ENCODE results near the gene KIF5C.

KIF5C gene

GRCh38 chr2:148887350-148888002 is 12.4 kb downstream of the KIF5C start:
- DNase-seq (ENCODE audit: extremely low read depth in 1 of 2, low read depth in 1 of 2), result no peak

- no peak for DNase-seq (ENCODE audit: extremely low read depth in 1 of 2, low read depth in 1 of 2)
Measured at GRCh38 chr2:148888003-148888501, 13.0 kb downstream of the KIF5C start.

DNA sequence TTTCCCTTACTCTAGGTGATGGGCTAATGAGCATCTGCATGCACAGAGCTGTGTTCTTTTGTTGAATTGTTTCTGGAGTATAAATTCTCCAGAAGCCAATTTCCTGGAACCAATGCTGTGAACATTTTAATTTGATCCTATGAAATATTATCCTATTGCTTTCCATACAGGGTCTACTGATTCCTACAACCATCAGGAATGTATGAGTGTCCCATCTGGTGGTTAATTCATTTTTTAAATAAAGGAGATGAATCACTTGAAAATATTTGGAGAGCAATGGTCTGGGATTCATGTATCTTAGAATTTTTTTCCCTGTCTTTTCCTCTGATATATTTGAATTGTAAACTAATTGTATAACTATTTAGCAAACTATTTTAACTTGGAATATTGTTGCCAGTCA is 14.0 kb downstream of the KIF5C start:
- no peak for DNase-seq (ENCODE audit: extremely low read depth in 1 of 2, low read depth in 1 of 2)

DNA sequence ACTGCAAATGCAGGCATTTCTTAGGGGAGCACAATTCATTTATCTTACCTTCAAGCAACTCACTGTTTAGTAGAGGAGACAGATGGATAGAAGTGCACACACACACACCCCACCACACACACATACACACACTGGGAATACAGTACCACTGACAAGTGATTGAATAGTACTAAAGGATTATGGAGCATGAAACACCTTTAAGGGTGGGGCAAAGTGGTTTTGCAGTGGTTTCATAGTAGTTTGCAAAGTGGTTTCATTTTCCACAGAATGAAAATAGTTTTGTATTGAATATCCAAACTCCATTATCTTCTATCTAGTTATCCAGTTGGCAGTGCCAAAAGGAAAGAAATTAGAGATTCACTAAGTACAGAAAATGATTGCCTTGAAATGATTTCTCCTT is 18.9 kb downstream of the KIF5C start:
- no peak for DNase-seq (ENCODE audit: extremely low read depth in 1 of 2, low read depth in 1 of 2)

- no peak for DNase-seq (ENCODE audit: extremely low read depth in 1 of 2, low read depth in 1 of 2)
Measured at GRCh38 chr2:148896136-148896535, 21.1 kb downstream of the KIF5C start.

DNA sequence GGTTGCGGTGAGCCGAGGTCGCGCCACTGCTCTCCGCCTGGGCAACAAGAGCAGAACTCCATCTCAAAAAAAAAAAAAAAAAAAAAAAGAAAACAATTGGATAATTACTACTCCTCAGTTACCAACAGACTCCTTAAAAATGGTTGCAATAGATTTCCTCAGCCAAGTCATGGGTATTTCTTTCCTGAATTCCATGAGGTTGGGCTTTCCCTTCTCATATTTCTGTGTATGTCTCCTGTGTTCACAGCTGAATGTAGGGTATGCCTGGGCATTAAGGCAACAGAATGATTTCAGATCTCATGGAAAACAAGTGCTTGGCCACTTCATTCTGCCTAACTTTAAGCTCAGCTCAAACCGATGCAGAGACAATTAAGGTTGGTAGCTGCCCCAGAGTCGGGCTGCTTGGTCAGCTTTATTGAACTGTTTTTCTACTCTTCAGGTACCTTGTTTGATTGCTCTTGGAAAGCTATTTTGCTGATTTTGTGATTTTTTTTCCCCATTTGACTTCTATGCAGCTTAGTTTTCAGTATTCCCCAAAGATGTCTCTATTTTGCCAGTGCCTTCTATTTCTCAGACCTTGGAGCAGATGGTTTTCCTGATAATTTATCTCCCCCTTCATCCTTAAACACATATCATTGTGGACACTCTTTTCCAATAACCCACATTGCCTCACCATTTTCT is 24.8 kb downstream of the KIF5C start:
- DNase-seq (ENCODE audit: extremely low read depth in 1 of 2, low read depth in 1 of 2), result no peak

DNA sequence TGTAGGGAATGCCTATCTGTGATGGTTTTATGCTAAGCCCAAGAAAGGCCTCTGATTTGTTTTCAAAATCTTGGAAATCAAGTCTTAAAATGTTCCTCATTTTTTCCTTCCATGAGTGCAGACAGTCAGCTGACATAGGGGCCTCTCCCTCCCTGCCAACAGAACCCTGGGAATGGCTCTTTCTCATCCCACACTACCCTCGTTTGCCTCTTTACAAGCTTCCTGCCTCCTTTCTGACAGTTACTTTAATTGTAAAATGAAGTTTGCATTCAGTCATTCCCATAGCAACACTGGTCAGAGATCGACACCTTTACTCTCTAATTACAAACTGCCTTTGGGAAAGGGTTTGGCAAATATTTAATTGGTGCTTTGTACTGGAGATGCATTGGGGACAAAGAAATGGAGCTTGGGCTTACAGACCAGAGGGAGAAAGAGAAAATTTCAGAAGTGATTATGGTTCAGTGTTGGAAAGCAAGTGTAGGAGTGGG is 25.4 kb downstream of the KIF5C start:
- DNase-seq (ENCODE audit: extremely low read depth in 1 of 2, low read depth in 1 of 2), result no peak

DNA sequence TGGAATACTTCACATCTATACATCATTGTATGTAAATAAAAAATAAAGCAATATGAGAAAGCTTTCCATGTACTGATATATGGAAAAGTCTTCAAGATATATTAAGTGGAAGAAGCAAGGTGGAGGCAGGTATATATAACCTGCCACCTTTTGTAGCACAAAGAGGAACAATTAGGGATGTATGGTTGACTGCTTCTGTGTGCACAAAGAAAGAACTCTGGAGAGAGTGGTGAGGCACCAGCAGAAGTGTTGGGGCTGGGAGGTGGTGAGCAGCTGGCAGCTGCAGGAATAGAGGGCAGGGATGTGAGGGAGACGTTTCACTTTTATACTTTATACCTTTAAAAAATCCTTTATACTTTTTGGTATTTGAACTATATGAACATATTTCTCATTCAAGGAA is 26.1 kb downstream of the KIF5C start:
- DNase-seq (ENCODE audit: extremely low read depth in 1 of 2, low read depth in 1 of 2), result no peak

GRCh38 chr2:148902798-148903197 is 27.8 kb downstream of the KIF5C start:
- DNase-seq (ENCODE audit: extremely low read depth in 1 of 2, low read depth in 1 of 2), result no peak

DNA sequence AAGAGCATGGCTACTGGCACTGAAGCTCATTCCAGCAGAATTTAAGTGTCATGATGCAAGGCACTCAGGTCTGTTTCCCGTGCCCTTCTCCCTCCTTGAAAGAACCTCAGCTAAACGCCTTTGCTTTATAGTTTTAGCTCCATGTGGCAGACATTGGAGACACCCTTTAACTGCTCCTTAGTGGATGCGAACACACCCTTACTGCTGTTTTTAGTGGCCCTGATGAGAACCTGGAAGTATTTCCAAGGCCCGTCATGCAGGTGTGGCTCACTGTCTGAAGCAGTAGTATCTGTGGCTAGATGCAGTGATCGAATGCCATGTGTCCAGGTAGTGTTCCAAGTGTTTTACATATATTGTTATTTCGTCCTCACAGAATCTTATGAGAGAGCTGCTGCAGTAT is 28.3 kb downstream of the KIF5C start:
- no peak for DNase-seq (ENCODE audit: extremely low read depth in 1 of 2, low read depth in 1 of 2)

GRCh38 chr2:148903979-148904378 is 29.0 kb downstream of the KIF5C start:
- DNase-seq (ENCODE audit: extremely low read depth in 1 of 2, low read depth in 1 of 2), result no peak

DNA sequence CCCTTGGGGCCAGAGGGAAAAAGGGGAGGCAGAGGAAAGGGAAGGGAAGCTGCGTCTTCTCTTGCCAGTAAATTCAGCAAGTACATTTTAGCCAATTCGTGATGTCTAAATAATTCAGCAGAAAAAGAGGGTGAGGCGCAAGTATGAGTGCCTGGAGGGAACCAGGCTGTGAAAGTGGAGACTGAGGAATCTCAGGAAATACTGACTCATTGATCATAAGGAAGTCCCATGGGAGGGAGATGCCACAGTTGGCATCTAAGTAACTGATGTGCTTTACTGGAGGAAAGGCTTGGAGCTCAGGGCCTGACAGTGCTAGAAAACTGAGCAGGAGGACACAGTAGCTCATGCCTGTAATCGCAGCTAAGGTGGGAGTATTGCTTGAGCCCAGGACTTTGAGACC is 31.1 kb downstream of the KIF5C start:
- DNase-seq (ENCODE audit: extremely low read depth in 1 of 2, low read depth in 1 of 2), result no peak

DNA sequence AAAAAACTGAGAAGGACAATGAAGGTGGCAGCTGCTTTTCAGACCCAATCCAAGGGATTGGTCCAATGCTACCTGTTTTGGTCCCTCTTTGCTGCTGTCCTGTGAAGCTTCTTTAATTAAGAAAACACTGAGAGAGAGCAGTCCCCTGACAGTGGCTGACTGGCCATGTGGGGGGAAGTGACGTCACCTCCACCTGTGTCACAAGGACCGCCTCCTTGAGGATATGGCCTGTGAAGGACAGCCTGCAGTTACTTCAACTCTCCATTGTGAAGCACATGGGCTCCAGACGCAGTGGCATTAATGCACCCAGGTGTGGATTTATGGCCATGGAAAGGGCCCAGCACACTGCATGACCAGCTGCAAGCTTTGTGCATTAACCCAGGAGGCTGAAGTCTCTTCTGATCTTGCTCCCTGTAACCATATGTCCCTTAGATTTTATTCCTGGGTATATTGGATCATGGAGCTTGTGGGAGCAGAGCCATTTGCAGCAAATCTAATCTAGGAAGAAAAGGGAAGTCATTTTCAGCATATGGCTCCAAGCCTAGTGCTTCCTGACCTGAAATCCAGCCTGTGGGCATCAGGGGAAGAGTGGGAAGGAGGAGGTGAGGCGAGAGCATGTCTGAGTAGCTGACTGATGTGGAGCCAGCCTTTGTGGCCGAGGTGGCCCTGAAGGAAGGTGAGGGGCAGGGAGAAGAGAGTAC is 32.2 kb downstream of the KIF5C start:
- DNase-seq (ENCODE audit: extremely low read depth in 1 of 2, low read depth in 1 of 2), result no peak

DNA sequence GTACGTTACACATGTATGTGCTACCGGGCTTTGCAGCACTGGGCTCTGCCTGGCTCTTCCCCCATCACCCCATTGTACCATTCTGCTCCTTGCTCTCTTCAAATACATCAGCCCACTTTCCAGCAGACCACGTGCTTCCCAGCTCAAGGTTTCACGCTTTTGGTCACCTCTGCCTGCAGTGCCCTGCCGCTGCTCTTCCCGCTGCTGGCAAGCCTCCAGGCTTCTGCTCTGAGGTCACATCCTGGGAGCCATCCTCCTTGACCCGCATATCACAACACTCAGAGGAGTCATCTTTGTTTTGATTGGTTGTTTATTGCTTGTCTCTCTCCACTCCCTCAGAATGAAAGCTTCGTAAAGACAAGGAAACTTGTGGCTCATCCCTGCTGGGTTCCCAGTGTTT is 34.1 kb downstream of the KIF5C start:
- no peak for DNase-seq (ENCODE audit: extremely low read depth in 1 of 2, low read depth in 1 of 2)

GRCh38 chr2:148913061-148913460 is 38.0 kb downstream of the KIF5C start:
- DNase-seq (ENCODE audit: extremely low read depth in 1 of 2, low read depth in 1 of 2), result no peak

- no peak for DNase-seq (ENCODE audit: extremely low read depth in 1 of 2, low read depth in 1 of 2)
Measured at GRCh38 chr2:148913492-148913891, 38.5 kb downstream of the KIF5C start.

DNA sequence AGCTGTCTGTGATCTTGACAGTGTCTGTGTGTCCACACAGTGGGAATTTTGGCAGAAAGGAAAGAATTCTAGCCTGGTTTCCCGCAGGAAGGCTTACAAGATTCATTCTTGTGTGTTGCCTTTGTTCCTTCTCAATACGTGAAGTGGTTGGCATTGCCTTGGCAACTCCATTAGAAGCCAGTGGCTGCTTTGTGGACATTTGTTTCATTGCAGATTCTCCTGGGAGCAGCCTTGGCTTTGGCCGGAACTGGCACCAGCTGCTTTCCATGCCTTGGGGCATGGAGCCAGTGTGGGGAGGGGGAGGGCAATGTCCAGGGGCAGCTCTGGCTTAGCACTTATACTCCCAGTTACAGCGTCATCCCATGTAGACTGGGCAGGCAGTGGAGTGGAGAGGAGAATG is 39.4 kb downstream of the KIF5C start:
- no peak for DNase-seq (ENCODE audit: extremely low read depth in 1 of 2, low read depth in 1 of 2)

DNA sequence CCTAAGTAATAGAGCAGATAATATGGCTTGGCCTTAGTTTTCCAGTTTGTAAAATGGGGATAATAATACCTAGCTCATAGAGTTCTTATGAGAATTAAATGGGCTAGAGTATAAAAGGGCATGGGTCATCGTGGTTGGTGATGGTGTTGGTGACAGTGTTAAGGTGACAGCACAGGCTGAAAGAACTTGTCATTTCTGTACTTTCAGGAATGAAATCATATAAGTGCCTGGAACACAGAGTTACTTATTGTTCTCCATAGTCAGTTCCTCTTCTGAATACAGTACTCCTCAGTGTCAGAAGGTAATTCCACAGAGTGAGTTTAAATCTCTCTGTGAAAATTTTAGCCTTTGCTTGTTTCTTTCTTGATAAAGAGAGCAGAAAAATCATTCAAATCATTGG is 42.4 kb downstream of the KIF5C start:
- DNase-seq (ENCODE audit: extremely low read depth in 1 of 2, low read depth in 1 of 2), result peak in 1 of 2 donors; percentile 22

DNA sequence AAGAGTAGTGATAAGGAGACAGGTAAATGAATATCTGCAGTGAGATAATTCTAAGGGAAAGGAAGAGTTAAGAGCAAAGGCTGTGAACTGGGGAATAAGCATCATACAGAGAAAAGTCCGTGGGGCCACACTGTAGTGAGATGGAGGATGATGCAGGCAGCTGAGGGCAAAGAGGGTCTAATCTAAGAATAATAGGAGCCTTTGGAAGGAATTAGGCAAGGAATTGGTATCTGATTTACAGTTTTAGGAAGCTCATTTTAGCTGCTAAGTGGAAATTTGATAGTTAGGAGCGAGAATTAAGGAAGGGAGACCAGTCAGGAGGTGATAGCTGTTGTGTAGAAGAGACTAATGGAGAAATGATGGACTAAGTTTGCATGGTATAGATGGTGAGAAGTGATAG is 43.5 kb downstream of the KIF5C start:
- no peak for DNase-seq (ENCODE audit: extremely low read depth in 1 of 2, low read depth in 1 of 2)

DNA sequence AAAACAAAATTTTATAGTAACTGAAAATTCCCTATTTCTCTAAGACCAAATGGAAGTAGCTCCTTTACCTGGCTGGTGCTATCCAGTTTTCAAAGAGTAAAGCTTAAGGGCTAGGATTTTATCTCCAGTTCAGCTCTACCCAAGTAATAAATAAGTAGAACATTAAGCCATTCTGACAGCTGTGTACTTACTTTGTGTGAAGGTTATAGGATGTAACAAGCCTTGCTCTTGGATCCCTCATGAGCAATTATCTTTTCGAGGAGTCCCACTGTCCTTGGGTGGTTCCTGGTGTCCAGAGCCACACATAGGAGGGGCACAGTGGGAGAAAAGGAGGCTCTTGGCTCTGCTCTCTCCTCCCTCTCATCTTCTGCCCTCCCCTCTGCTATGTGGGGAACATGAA is 45.5 kb downstream of the KIF5C start:
- DNase-seq (ENCODE audit: extremely low read depth in 1 of 2, low read depth in 1 of 2), result no peak

DNA sequence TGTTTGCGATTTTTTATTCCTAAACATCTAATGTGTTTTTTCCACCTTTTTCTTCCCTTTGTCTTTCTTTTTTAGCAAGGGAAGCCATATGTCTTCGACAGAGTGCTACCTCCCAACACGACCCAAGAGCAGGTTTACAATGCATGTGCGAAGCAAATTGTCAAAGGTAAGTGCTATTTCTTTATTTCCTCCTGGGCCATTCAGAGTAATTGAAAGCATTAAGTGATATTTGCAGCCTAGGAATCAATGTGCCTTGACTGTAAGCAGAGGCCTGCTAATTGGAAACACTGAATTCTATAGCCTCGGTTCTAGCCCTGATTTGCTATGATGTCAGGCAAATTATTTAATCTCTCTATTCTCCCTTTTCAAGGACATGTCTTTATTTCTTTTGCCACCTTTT is 47.0 kb downstream of the KIF5C start:
- no peak for DNase-seq (ENCODE audit: extremely low read depth in 1 of 2, low read depth in 1 of 2)
